SK-N-SH (cell line): Measurements from ENCODE around the gene YWHAH.

Experiments
- CTCF ChIP-seq: fragments of 200-600 bp; sonication (generic); IDR thresholded peaks from 2 replicates; pipeline ENCODE4 v1.6.1; 2017; ENCODE audit warnings: antibody characterized with exemption, mild to moderate bottlenecking, moderate library complexity
- EZH2phosphoT487 ChIP-seq: fragments of 200-600 bp; sonication (generic); IDR thresholded peaks from 2 replicates; pipeline ENCODE4 v1.6.1; 2017; ENCODE audit warnings: low read depth, mixed run types, mild to moderate bottlenecking, antibody characterized with exemption, moderate library complexity, borderline replicate concordance
- FOSL2 ChIP-seq: IDR thresholded peaks from 2 replicates; pipeline ENCODE4 v1.4.0; 2012; ENCODE audit warnings: low read depth, mild to moderate bottlenecking, moderate library complexity, borderline replicate concordance
- FOXJ3 ChIP-seq: sonication (generic); formaldehyde crosslinking; IDR thresholded peaks from 2 replicates; pipeline ENCODE4 v1.5.1; 2020; ENCODE audit warnings: mild to moderate bottlenecking, missing genetic modification reagents
- NFIC ChIP-seq: IDR thresholded peaks from 2 replicates; pipeline ENCODE4 v1.4.0; 2012; ENCODE audit warnings: borderline replicate concordance
- POLR2AphosphoS5 ChIP-seq: IDR thresholded peaks from 2 replicates; pipeline ENCODE4 v1.6.1; 2012; ENCODE audit warnings: low read depth, low read length
- RFX5 ChIP-seq: IDR thresholded peaks from 2 replicates; pipeline ENCODE4 v1.6.1; 2012; ENCODE audit warnings: mild to moderate bottlenecking, improper control_type of control experiment, low read length
- TF ChIP-seq, protein P1 (sequence below): IDR thresholded peaks from 2 replicates; pipeline ENCODE4 v1.4.0; 2012; ENCODE audit warnings: low read depth

GRCh38 chr22:31995807-31996206 lies 51.5 kb downstream of the YWHAH start:
- TF ChIP-seq NFIC (no peak), FOSL2 (no peak), CTCF (no peak), RFX5 (no peak), FOXJ3 (CRISPR knock-in tag) (no peak), EZH2phosphoT487 (no peak), POLR2AphosphoS5 (no peak)
- TF ChIP-seq, protein P1, sequence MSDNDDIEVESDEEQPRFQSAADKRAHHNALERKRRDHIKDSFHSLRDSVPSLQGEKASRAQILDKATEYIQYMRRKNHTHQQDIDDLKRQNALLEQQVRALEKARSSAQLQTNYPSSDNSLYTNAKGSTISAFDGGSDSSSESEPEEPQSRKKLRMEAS = no peak
